GM12892 (cell line): ENCODE data around the gene HSPB2.

Experiments
- DNase-seq: peaks from one replicate; pipeline ENCODE4 v3.0.0; 2011; ENCODE audit not compliant: insufficient read length
- FAIRE-seq: peaks from 2 replicates; lab custom pipeline; 2011; peaks lifted over from hg19 to GRCh38; lab: Jason Lieb, UNC
- POLR2A ChIP-seq: IDR thresholded peaks from 2 replicates; pipeline ENCODE4 v1.6.1; 2011; ENCODE audit warnings: low read depth, low read length, control low read depth
- POLR2AphosphoS5 ChIP-seq: IDR thresholded peaks from 2 replicates; pipeline ENCODE4 v1.6.1; 2011; ENCODE audit warnings: low read depth, low read length, control low read depth
- TAF1 ChIP-seq: IDR thresholded peaks from 2 replicates; pipeline ENCODE4 v1.6.1; 2011; ENCODE audit warnings: low read depth, mild to moderate bottlenecking, control low read depth, low read length, borderline replicate concordance

HSPB2 gene

DNA sequence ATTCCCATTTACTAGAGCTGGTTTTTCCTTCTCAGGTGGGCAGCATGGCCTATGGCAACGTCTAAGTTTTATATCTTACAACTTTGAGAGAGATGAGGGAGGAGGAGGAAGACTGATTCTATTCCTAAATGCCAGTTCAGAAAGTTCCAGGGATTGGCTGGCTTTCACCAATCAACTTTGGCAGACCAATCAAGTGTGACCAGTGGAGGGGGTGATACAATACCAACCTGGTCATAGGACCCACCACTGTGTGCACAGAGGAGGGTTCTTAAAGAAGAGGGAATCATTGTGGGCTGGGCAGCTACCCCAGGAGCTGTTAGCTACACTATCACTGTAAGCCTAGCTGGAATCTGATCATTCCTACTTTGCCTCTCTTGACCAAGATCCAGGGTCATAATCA, 32.7 kb downstream of the HSPB2 start:
- DNase-seq (no peak), FAIRE-seq (no peak)
- TF ChIP-seq POLR2A = no peak
- no peak for TF ChIP-seq TAF1
- no peak for TF ChIP-seq POLR2AphosphoS5

DNA sequence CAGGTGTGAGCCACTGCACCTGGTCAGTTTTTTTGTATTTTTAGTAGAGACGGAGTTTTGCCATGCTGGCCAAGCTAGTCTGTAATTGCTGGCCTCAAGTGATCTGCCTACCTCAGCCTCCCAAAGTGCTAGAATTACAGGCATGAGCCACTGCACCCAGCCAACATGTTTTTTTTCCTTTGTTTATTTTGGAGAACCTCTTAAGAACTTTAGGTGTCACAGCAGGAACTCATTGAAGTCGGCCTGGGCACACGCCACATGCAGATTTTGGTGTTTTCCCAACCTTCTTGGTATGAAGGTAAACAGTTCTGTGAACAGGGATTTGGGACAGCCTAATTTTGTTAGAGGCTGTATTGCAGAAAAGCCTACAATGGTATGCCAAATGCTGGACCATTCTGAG, 34.0 kb downstream of the HSPB2 start:
- no peak for FAIRE-seq
- TF ChIP-seq POLR2A (no peak), TAF1 (no peak), POLR2AphosphoS5 (no peak)
- no peak for DNase-seq

DNA sequence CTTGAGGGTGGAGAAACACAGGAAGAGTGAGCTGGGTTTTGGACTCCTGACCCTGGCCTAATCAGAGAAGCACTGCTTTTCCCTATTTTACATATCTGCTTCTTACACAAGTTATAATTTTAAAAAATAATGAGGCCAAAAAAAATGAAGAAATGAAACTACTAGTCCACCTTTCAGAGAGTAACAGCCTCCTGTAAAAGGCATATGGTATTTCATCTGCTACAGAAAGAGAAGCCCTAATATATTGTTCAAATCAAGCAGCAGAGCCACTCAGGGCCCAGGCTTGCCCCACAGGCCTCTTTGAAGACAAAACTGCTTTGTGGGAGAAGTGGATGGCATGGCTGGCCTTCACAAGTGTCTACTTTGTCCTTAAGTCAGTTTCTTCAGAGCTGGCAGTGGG, 34.6 kb downstream of the HSPB2 start:
- FAIRE-seq = no peak
- no peak for DNase-seq
- no peak for TF ChIP-seq POLR2A
- TF ChIP-seq TAF1 = no peak
- TF ChIP-seq POLR2AphosphoS5 = no peak

DNA sequence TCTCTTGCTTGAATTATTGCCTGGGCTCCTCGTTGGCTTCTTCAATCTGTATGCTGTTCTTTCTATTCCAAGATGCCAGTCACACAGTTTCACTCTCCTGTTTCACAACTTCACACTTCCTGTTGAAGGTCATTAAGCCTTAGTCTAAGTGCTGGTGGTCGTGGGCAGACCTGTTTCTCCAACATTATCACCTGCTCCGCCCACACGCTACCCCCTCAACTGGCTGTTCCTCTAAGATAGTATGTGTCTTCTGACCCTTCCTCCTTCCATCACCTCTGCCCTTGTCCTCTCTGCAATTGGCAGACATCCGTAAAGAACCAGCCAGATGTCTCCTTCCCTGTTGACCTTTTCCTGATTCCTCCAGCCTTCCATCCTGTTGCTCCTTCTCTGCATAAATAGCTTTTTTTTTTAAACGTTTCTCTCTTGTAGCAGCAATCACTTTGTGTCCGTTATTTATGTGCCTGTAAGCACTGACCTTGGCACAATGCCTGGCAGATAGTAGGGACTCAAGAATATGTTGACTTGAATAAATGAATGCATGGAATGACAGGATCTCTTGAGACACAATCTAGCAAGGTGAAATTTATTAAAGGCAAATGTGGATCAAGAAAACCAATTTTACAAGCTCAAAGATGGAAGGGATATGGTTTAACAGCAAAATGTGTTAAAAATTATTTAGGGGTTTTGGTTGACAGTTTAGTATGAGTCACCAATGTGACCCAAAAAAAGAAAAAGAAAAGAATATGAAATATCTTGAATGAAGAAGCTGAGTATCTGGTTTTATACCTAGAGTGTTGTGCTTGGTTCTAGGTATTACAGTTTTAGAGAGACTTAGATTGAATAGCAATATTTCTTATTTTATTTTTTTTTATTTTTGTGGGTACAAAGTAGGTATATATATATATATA, 37.2 kb downstream of the HSPB2 start:
- peak; percentile 24 for FAIRE-seq
- no peak for DNase-seq
- TF ChIP-seq TAF1 (no peak), POLR2AphosphoS5 (no peak), POLR2A (no peak)

DNA sequence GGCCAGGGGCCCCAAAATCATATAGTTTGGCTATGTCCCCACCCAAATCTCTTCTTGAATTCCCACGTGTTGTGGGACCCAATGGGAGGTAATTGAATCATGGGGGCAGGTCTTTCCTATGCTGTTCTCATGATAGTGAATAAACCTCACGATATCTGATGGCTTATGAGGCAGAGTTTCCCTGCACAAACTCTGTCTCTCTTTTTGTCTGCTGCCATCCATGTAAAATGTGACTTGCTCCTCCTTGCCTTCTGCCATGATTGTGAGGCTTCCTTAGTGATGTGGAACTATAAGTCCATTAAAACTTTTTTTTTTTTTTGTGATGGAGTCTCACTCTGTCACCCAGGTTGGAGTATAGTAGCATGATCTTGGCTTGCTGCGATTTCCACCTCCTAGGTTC, 39.0 kb downstream of the HSPB2 start:
- DNase-seq = no peak
- no peak for FAIRE-seq
- no peak for TF ChIP-seq POLR2AphosphoS5
- no peak for TF ChIP-seq TAF1
- no peak for TF ChIP-seq POLR2A

DNA sequence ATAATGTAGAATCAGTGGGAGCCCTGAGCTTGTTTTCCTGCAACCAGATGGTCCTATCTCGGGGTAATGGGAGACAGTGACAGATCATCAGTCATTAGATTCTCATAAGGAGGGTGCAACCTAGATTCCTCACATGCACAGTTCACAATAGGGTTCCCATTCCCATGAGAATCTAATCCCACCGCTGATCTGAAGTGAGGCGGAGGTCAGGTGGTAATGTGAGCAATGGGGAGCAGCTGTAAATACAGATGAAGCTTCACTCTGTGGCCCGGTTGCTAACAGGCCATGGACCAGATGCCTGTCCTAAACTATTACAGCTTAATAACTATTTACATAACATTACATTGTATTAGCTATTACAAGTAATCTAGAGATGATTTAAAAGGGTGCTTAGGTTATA, 41.6 kb downstream of the HSPB2 start:
- no peak for FAIRE-seq
- TF ChIP-seq POLR2A (no peak), POLR2AphosphoS5 (no peak), TAF1 (no peak)
- no peak for DNase-seq

DNA sequence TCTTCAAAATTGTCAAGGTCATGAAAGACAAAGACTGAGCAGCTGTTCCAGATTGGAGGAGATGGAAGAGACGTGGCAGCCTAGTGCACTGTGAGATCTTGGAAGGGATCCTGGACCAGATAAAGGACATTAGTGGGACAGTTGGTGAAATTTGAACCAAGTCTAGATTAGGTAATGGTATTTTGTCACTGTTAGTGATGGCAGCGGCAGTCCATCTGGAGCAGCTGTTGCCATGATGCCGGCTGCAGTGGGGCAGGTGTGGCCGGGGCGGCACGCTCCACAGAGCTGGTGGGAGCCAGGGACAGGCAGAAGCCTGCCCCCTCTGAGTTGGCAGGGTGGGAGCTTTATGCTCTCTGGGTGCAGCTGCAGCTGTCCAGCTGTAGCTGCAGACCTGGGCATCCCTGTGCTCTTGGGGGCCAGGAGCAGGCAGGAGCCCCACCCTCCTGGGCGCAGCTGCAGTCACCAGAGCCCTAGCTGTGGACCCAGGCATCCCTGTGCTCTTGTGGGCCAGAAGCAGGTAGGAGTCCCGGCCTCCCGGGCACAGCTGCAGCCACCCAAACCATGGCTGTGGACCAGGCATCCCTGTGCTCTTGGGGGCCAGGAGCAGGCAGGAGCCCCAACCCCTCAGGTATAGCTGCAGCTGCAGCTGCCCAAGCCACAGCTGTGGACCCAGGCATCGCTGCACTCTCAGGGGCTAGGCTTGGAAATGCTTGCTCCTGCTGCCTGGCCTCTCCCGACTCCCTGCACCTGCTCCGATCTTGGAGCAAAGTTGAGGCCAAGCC, 45.3 kb downstream of the HSPB2 start:
- no peak for TF ChIP-seq POLR2A
- DNase-seq = no peak
- FAIRE-seq = no peak

DNA sequence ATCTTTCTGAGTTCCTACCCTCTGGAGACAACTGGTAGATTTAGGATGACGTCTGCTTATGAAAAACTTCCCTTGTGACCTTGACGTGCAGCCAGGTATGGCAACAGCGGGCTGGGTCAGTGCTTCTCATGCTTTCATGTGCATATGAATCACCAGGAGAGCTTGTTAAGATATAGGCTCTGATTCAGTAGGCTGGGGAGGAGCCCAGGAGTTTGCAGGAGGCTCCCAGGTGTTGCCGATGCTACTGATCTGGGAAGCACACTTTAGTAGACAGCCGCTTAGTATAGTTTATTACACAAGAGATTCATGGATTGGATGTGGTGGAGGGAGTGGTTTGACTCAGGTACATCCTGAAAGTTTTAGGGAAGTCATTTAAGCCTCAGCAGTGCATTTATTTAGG, 48.4 kb downstream of the HSPB2 start:
- TF ChIP-seq POLR2A (no peak), POLR2AphosphoS5 (no peak), TAF1 (no peak)
- DNase-seq = no peak
- FAIRE-seq = no peak

DNA sequence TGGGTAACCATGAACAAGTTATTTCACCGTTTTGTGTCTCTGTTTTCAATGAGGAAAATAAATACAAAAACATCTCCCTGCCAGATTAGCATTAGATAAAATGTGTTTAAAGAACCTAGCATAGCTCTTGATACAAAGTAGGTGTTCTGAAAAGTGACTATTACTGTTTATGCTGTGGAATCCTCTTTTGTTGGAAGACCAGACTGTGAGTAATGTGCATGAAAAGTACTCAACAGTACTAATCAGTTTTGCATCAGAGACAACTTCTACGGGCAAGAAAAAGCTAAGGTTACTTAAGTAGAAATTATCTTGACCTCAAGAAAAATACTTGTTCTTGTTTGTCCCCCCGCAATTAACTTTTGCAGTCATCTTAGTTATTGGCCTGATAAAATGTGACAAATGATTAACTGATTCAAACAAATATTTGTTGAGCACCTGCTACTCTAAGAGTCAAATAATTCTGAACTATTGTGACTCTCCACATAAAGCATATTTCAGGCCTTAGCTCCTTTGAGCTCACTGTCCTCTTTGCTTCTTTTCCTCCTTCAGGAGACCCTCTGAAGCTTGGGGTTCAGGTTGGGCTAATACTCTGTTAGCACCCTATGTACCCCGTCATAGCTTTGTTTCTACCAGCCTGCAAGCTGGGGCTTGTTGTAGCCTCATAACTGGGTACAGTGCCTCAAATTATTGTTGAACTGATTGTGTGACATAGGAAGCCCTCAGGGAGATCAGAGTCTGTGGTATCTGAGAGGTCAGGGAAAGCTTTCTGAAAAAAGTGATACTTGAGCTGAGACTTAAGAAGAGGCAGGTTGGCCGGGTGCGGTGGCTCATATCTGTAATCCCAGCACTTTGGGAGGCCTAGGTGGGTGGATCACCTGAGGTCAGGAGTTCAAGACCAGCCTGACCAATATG, 49.1 kb downstream of the HSPB2 start:
- no peak for DNase-seq
- no peak for FAIRE-seq
- no peak for TF ChIP-seq POLR2A
- no peak for TF ChIP-seq POLR2AphosphoS5
- no peak for TF ChIP-seq TAF1
